ENCODE data around the gene SLC9B2. TPM values are rescaled to one million over a fixed set of nuclear protein-coding genes. Genes with fewer than 3 reads are reported as not detected.

SLC9B2 gene
- total RNA-seq, 2 experiments from 2014 or later, result 26.5 to 36.5 TPM

GRCh38 chr4:103044183-103044582, 32.4 kb downstream of the SLC9B2 start:
- H4K20me1 ChIP-seq (ENCODE audit: insufficient read depth, low read length), result no peaks in the 10 kb centered on the region
- intact Hi-C loops (cut with micrococcal nuclease; ENCODE audit: unreplicated experiment), result no loop called here
- H3K36me3 ChIP-seq (ENCODE audit: insufficient read depth, low read length), result peaks cover 58% of the 10 kb centered on the region
- no peak overlapping the region for H3K4me3 ChIP-seq (ENCODE audit: low read depth, low read length, poor library complexity, severe bottlenecking)
- no peak overlapping the region for H3K4me2 ChIP-seq (ENCODE audit: low read length)
- H3K27ac ChIP-seq (ENCODE audit: low read depth, low read length, poor library complexity, severe bottlenecking), result no peak overlapping the region
- DNase-seq (ENCODE audit: low spot score), result no peak
- no TSS peak for BruUV-seq (replicated peaks)
- no peaks in the 10 kb centered on the region for H3K9me3 ChIP-seq (ENCODE audit: low read length)
- no peaks in the 10 kb centered on the region for H3K9me2 ChIP-seq (ENCODE audit: insufficient read depth, low read length)
- TF ChIP-seq CTCF (conservative IDR thresholded peaks at IDR 0.05; ENCODE audit: low read length) (no peak), EZH2phosphoT487 (IDR thresholded peaks at IDR 0.05; ENCODE audit: borderline replicate concordance, low read depth, low read length) (no peak)
- H2AFZ ChIP-seq (ENCODE audit: low read length), result no peak overlapping the region
- no peaks in the 10 kb centered on the region for H3K4me1 ChIP-seq (ENCODE audit: insufficient read depth, low read length, poor library complexity, severe bottlenecking)
- no peaks in the 10 kb centered on the region for H3K79me2 ChIP-seq (ENCODE audit: insufficient read depth, low read depth, low read length)
- ChIA-PET POLR2A (interaction anchor here (1.1 to 1.8 kb wide), 5 partner anchors 7 to 51 kb away, joined by 3 to 6 read pairs (median 4); no protein-coding TSS in a partner anchor), CTCF (ENCODE audit: unreplicated experiment) (interaction anchor here (0.5 to 1.1 kb wide), 3 partner anchors 10 to 48 kb away, joined by 3 read pairs; no protein-coding TSS in a partner anchor)

DNA sequence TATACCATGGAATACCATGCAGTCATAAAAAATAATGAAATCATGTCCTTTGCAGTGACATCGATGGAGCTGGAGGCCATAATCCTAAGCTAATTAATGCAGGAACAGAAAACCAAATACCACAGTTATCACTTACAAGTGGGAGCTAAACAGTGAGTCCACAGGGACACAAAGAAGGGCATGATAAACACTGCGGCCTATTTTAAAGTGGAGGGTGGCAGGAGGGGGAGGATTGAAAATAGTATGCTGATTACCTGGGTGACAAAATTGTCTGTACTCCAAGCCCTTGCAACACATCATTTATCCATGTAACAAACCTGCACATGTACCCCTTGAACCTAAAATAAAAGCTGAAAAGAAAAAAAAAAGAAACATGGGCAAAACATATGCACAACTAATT, 40.4 kb downstream of the SLC9B2 start:
- no peaks in the 10 kb centered on the region for H4K20me1 ChIP-seq (ENCODE audit: insufficient read depth, low read length)
- H3K36me3 ChIP-seq (ENCODE audit: insufficient read depth, low read length), result peaks cover 13% of the 10 kb centered on the region
- no peaks in the 10 kb centered on the region for H3K9me2 ChIP-seq (ENCODE audit: insufficient read depth, low read length)
- ChIA-PET POLR2A (interaction anchor here (0.6 to 1.2 kb wide), 5 partner anchors 9 to 1036 kb away, joined by 3 to 7 read pairs (median 4); no protein-coding TSS in a partner anchor), CTCF (ENCODE audit: unreplicated experiment) (no interaction called here)
- DNase-seq (ENCODE audit: low spot score), result no peak
- no TSS peak for BruUV-seq (replicated peaks)
- TF ChIP-seq EZH2phosphoT487 (IDR thresholded peaks at IDR 0.05; ENCODE audit: borderline replicate concordance, low read depth, low read length), result no peak
- TF ChIP-seq CTCF (conservative IDR thresholded peaks at IDR 0.05; ENCODE audit: low read length), result no peak
- no peak overlapping the region for H3K4me3 ChIP-seq (ENCODE audit: low read depth, low read length, poor library complexity, severe bottlenecking)
- H3K4me1 ChIP-seq (ENCODE audit: insufficient read depth, low read length, poor library complexity, severe bottlenecking), result no peaks in the 10 kb centered on the region
- no peak overlapping the region for H2AFZ ChIP-seq (ENCODE audit: low read length)
- H3K27ac ChIP-seq (ENCODE audit: low read depth, low read length, poor library complexity, severe bottlenecking), result no peak overlapping the region
- intact Hi-C loops (cut with micrococcal nuclease; ENCODE audit: unreplicated experiment), result no loop called here
- H3K4me2 ChIP-seq (ENCODE audit: low read length), result no peak overlapping the region
- no peaks in the 10 kb centered on the region for H3K9me3 ChIP-seq (ENCODE audit: low read length)
- no peaks in the 10 kb centered on the region for H3K79me2 ChIP-seq (ENCODE audit: insufficient read depth, low read depth, low read length)

- CTCF ChIA-PET (ENCODE audit: unreplicated experiment), result no interaction called here
Measured at GRCh38 chr4:103032574-103032973, 44.0 kb downstream of the SLC9B2 start.

More at GRCh38 chr4:103032574-103032973, 44.0 kb downstream of the SLC9B2 start:
- H3K4me1 ChIP-seq (ENCODE audit: insufficient read depth, low read length, poor library complexity, severe bottlenecking), result no peaks in the 10 kb centered on the region
- intact Hi-C loops (cut with micrococcal nuclease; ENCODE audit: unreplicated experiment), result no loop called here
- no peaks in the 10 kb centered on the region for H3K9me3 ChIP-seq (ENCODE audit: low read length)
- no peaks in the 10 kb centered on the region for H4K20me1 ChIP-seq (ENCODE audit: insufficient read depth, low read length)
- H3K4me2 ChIP-seq (ENCODE audit: low read length), result no peak overlapping the region
- no peaks in the 10 kb centered on the region for H3K79me2 ChIP-seq (ENCODE audit: insufficient read depth, low read depth, low read length)
- no peak overlapping the region for H3K27ac ChIP-seq (ENCODE audit: low read depth, low read length, poor library complexity, severe bottlenecking)
- TF ChIP-seq CTCF (conservative IDR thresholded peaks at IDR 0.05; ENCODE audit: low read length) (peak; percentile 76), EZH2phosphoT487 (IDR thresholded peaks at IDR 0.05; ENCODE audit: borderline replicate concordance, low read depth, low read length) (no peak)
- BruUV-seq (replicated peaks), result no TSS peak
- no peaks in the 10 kb centered on the region for H3K9me2 ChIP-seq (ENCODE audit: insufficient read depth, low read length)
- POLR2A ChIA-PET, result interaction anchor here (0.6 to 0.8 kb wide), 2 partner anchors 11 to 166 kb away, joined by 3 to 4 read pairs; no protein-coding TSS in a partner anchor
- DNase-seq (ENCODE audit: low spot score), result peak; percentile 58
- no peak overlapping the region for H2AFZ ChIP-seq (ENCODE audit: low read length)
- no peak overlapping the region for H3K4me3 ChIP-seq (ENCODE audit: low read depth, low read length, poor library complexity, severe bottlenecking)
- H3K36me3 ChIP-seq (ENCODE audit: insufficient read depth, low read length), result peaks cover 36% of the 10 kb centered on the region

Measured in OCI-LY7 (cell line).